Stimulated activated CD4-positive, alpha-beta T cell treated with anti-CD3 and anti-CD28 coated beads, Interleukin-2, amount 100 ng/mL, for 24 hours (primary cell): Measurements from ENCODE around the gene VAC14.

ENCODE experiments used
- DNase-seq, 2 donors: peaks; one replicate each; pipeline ENCODE4 v3.0.0-alpha.2; 2020

Gene VAC14

DNA sequence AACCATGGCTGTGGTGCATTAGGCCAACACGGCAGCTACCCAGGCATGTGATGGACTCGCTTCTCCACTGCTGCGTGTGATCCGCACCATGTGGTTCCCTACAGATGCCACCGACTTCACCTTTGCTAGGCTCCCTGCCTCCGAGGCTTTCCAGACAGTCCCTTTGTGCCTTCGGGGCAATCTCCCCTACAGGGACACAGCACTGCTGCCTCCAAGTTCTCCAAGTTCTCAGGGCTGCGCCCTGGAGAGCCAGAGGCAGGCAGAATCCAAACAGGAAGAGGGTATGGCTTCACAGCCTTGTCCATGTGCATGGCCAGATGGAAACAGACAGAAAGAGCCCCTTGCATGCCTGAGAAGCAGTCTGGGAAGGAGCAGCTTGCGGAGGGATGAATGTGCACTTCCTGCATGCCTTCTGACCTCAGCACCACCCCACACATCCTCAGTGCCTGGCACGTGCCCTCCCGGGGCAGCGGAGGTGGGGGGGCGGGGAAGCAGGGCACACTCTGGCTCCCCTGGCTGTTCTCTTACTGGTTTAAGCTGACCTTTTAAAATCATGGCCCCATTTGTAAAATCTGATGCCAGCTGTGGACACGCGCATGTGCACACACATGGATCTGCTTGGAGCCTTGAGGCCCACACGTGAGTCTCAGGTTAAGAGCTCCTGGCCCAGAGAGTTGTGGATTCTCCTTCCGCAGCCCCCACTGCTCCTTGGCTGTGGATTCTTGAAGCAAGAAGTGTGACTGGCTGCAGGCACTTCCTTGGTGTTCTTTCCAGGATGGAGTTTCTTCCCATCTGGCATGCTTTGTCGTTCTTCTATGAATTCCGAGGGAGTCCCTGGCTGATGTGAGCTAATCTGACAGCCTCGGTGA is 59.8 kb downstream of the VAC14 start:
- peak in 1 of 2 donors; percentile 14 for DNase-seq

DNA sequence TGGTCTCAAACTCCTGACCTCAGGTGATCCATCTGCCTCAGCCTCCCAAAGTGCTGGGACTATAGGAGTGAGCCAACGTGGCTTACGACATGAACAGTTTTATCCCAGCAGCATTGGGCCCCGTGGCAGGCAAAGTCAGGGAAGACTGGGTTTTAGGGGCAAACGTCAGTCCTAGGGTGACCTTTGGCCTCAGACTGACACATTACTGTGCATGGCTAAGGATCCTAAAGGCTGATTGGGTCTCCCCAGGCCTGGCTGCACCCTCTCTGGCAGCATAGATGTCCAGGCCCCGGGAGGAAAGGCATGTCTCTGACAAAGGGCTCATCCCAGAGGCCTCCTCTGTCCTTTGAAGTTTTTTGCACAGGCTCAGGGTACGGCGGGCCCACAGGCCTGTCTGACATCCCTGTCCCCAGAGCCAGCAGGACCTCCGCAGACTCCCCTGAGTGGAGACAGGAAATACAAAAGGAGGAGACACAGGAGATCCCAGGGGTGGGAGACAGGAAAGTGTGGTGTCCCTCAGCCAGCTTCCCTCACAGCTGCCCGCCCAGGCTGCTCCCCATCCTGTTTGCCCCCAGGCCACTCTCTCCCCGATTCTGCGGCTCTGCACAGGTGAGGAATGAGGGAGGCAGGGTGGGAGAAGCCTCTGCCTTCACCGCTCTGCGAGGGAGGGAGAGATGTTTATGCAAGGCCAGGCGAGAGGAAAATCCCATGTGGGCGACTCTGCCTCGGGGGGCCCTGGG is 60.6 kb downstream of the VAC14 start:
- no peak for DNase-seq

DNA sequence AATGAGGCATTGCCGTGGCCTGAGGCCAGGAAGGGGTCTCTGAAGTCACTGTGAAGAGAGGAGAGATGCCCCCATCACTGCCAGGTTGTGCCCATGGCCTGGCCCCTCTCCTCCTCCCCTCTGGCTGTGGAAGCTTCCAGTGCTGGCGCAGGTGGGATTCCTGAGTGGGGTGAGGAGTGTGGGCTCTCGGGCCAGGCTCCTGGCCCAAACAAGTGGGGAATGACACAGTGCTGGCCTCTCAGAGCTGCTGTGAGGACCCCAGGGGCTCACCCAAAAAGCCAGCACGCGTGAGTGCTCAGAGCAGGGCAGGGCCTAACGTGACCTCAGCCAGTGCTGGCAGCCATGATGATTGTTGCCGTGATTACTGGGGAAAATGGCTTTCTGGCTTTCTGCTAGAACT is 61.6 kb downstream of the VAC14 start:
- no peak for DNase-seq

DNA sequence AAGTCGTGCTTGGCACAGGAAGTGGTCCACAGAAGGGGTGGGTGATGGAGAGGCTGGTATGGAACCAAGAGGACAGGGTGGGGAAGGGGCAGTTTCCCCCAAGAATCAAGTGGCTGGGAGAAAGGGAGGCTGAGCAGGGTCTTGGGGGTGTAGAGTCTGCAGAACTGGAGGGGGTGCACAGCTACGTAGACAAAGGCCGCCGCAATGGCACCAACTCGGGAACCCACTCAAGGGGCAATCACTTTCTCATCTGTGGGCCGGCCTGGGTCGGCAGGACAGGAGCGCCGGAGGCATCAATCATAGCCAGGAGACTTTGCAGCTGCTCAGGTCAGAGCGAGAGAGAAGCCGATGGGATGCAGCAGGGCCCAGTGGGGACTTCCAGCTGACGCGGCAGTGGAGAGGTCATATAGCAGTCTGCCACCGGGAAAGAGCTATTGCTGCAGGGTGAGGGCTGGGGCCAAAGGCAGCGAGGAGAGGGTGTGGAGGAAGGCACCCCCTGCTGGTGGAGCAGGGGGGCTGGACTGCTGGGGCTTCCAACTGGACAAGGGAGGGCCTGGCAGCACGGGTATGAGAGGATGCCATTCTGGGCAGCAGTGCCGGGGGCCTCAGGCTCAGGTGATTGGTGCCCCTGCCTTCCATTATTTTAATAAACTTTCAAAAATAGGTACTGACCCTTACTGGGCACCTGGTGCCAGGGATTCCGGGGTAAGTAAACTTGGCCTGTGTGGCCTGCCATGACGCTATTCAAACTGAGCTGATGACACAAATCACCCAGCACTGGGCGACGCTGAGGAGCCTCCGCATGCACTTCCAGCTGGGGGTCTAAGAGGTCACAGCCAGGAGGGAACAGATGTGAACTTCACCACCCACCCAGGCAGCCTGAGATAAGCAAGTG is 62.6 kb downstream of the VAC14 start:
- peak in 1 of 2 donors; percentile 28 for DNase-seq

DNA sequence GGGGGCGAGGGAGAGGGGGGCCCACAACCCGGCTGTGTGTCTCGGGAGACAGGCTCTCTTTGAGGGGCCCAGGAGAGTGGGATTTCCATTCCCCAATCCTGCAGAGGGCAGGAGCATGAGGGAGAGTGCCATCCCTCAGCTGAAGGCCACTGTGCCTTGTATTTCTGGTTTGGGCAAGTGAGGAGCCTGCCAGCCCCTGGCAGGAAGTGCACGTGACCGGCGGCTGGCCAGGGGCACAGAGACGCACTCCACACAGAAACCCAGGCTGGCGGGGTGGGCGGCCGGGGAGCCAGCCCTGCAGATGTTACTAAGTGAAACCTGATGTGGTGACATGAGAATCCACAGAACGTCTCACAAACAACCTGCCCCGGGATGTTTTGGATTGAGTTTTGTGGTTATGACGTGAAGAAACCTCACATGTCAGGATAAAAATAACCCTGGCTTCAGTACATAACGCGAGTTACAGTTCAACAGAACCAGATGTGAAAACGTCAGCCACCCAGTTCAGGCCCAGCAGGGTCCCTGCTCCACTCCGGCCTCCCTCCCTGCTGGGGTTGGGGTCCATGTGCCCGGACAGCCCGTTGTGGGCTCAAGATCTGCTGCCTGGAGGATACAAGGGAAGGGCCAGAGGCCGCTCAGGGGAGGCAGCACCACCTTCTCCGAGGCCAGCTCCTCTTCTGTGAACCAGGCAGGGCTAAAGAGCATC is 63.4 kb downstream of the VAC14 start:
- peak; percentile 73 to 79 for DNase-seq

DNA sequence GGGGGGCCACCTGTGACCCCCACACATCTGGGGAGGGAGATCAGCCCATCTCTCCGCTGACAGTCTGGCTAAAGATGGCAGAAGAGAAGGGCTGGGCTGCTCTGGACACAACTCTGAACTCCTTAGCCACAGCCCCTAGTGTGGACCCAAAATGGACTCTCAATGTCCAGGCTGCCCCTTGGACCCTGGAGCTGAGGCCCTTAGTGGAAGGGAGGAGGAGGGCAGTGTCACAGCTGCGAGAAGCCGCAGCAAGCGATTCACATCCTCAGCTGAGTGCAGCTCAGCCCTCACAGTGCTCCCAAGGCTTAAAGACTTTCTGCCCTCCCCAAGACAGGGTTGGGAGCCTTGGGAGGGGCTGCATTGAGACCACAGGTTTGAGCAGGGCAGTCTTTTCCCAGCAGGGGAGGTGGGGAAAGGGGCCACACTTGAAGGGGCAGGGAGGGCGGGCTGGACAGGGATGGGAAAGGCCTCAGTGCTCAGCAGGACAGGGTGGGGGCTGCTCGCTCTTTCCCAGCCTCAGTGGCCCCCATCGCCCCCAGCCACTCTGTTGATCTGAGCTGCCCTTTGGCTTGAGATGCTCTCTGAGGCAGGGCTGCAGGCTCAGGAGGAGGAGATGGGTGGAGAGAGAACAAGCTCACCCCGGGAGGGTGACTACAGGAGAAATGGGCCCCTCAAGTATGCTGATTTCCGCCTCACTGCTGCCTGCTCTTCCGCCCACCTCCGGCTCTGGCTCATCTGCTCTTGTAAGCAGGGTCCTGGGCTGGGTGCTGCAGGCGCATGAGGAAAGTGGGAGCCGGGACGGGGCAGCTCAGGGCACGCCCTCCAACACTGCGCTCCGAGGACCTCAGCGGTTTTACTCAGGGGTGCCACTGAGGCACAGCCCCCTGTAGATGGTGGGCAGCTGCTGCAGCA is 64.2 kb downstream of the VAC14 start:
- peak; percentile 18 to 21 for DNase-seq

DNA sequence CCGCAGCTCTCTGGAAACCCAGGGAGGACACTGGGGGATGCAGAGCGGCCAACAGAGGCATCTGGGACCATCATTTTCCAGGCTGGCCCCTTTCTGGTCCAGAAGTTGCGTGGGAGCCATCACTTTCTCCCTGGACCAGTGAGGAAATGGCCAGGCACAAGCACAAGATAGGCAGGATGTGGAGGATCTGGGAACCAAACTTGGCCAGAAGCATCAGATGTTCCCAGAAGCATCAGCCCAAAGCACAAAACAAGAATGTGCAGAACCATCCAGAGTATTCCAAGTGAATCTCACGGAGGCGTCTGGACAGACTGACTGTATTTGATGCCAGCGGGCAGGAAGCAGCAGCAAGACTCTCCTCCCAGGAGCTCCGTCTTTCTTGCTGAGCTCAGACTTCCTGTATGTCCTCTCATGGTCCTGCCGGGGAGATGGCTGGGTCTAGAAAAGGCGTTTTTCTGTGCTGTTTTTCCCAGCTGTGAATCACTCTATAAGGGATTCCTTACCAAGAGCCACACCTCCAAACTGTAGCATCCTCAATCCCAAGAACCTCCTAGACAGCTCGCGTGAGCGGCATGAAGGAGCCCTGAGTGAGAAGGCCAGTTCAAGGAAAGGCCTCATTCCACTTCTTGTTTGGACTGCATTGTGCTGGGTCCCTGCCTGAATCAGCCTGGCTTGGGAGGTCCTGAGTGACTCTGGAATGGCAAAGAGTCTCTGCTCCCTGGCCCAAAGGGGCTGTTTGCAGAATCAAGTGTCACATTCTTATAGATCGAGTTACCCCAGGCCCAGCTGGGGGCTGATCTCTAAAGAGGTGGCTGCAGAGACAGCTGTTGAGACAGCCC is 65.6 kb downstream of the VAC14 start:
- DNase-seq, result no peak

DNA sequence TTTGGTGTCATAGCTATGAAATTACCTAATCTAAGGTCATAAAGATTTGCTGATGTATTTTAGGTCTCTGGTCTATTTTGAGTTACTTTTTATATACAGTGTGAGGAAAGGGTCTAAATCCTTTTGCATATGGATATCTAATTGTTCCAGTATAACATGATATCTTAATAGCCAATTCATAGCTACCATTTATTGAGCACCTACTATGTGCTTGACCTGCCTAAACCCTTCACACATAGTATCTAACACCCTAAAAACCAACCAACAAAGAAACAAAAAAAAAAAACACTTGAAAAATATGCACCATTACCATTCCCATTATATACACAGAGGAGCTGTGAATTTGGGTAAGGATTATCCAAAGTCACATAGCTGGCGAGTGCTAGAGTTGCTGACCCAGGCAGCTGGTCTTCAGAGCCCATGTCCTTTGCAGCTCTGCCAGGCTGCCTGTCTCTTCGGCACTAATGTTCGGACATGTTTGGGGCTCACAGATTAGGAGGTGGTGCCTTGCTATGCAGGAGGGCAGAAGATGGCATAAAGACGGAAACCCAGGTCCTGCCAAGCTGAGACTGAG is 66.3 kb downstream of the VAC14 start:
- DNase-seq, result no peak

DNA sequence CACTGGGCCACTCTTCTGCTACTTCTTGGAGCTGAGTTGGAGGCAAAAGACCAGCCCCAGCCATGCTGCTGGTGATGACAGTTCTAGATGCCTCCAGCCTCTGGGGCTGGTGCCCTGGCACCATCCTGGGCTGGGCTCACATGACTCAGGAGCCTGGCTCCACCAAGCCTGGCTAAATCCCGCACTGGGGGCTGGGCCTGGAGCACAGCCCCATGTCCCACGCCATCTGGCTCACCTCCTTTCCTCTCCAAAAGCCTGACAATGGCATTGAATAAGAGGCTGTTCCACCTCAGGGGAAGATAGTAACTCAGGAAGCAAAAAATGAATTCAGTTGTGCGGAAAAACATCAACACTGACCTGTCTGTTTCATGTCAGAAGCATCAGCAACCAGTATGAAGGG is 70.0 kb downstream of the VAC14 start:
- DNase-seq, result no peak

DNA sequence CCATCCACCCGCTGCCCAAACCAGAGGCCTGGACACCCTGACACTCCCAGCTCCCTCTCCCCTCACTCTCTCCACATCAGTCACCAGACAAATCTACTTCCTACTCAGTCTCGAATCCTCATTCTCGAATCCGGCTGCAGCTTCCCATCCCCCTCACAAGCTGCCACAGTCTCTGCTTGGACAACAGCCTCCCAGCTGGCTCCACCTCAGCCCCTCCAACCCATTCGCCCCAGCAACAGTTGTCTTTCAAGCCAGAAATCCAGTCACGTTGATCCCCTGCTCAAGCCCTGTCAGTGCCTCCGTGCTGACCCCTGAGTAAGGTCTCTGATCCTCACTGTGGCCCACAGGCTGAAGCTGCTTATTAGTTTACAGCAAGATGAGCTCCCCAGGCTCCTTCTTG is 70.9 kb downstream of the VAC14 start:
- DNase-seq, result no peak

DNA sequence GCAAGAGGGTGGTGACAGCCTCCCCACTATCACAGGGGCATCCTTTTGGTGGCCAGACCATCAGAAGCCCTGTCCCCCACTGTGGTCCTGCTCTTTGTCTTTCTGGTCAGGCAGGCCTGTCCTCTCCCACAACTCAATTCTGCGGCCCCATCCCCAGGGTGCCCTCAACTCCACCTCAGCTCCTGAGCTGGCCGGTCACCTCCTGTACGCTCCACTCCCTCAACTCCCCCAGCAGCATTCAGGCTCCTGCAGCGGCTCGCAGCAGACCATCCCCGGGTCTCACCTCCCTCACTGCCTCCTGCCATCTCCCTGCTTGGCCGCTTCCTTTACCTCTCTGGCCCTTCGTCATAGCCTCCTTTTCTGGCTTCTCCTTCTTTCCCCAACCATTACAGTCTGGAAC is 71.7 kb downstream of the VAC14 start:
- DNase-seq, result no peak

DNA sequence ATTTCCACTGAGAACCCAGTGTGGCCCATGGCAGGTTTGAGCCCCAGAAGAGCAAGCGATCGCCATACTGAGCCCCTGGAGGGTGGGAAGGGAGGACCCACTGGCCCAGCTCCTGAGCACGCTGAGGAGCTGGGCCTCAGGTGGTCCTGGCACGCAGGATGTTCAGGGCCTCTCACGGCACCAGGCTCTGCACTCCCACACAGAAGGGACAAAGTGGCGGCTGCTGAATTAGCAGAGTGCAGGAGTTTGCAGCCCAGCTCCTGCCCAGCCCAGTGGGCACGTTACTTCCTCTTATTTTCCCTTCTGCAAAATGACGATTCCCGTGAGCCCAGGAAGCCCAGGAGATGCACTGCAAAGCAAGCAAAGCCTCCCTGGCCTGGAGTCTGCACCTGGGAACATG is 72.8 kb downstream of the VAC14 start:
- DNase-seq, result no peak

DNA sequence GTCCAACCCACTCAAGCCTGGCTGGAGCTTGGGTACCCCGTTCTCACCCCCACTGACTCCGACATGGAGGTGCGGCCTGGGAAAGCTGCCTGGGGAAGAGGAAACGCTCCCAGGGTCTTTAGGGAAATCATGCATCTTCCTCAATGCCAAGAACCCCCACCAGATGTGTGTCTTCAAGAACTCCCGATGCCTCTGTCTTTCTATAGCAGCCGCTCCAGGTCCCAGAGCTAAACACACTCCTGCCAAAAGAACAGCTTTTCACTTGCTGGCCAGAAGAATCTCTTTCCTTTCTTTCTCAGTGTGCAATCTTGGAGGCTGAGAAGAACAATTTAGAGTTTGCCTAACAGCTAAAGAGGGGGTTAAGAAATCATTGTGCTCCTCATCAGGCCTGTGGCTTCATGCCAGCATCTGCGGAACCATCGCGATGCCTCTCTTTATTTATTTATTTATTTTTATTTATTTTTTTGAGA is 74.0 kb downstream of the VAC14 start:
- DNase-seq, result no peak

DNA sequence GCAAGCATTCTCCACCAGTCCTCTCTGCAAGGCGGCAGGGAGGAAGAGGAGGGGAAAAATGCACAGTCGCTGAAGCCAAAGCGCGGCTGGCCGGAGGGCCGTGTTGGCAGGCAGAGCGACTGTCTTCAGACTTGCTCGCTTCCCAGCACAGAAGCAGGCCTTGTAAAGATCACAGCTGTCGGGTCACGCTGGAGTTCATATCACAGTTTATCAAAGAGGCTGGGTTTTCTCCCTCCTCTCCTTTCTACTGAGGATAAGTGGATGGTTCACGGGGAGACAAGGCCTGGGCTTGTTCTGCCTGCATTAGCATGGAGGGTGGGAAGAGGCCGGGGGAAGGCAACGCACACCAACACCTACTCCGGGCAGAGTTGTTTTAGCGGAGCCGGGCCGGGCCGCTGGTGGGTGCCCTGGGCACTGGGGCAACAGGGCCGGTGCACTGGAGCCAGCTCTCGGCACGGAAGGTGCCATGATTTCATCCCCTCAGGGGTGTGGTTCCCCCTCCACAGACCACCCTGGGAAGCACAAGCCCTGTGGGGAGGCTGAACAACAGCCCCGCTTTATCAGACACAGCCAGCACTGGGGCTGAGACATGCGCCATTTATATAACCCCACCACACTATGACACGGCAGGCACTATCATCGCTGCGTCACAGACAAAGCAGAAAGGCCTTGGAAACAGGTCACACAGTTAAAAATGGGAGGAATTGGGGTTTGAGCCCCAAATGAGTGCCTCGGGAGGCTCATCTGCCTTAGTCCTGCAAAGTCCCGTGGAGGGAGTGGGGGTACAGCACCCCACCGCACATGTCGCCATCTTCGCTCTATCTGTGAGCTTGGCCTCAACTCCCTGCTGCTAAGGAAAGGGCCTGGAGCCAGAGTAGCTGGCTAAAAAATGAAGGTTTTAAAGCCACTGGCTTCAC is 74.8 kb downstream of the VAC14 start:
- DNase-seq, result no peak

DNA sequence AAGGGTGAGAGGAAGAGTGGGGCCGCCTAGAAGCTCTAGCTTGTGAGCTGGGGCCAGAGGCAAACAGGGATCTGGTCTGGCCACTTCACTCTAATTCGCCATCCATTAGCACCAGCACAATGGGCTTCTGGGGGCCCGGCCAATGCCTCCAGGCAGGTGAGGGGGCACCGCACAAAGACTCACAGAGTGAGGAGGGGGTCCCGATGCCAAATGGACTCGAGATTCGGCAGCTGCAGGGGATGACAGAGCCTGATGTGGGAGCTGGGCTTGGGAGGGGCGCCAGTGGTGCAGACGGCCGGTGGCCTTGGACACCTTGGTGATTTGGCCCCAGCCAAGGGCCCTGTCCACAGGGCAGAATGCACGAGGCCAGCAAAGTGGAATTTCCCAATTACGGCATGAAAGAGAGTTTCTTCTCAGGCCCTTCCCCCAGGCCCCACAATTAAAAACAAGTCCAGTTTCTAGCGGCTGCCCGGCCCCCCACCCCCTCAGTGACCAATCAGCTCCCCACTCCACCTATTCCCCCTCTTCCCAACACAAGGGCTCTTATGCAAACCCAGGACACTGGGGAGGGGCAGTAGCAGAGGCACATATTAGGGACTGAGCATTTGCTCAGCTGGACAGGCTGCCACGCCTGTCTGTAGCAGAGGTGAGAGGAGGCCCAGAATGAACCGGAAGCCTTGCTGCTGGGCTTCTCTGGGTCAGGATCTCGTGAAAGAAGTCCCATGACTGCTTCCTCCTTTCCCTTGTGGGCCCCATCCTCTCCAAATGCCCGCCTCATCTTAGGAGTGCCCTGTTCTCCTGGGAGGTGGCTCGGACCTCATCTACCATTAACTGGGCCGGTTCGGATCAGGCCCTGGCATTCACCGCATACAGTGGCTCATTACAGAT is 75.7 kb downstream of the VAC14 start:
- DNase-seq, result no peak

DNA sequence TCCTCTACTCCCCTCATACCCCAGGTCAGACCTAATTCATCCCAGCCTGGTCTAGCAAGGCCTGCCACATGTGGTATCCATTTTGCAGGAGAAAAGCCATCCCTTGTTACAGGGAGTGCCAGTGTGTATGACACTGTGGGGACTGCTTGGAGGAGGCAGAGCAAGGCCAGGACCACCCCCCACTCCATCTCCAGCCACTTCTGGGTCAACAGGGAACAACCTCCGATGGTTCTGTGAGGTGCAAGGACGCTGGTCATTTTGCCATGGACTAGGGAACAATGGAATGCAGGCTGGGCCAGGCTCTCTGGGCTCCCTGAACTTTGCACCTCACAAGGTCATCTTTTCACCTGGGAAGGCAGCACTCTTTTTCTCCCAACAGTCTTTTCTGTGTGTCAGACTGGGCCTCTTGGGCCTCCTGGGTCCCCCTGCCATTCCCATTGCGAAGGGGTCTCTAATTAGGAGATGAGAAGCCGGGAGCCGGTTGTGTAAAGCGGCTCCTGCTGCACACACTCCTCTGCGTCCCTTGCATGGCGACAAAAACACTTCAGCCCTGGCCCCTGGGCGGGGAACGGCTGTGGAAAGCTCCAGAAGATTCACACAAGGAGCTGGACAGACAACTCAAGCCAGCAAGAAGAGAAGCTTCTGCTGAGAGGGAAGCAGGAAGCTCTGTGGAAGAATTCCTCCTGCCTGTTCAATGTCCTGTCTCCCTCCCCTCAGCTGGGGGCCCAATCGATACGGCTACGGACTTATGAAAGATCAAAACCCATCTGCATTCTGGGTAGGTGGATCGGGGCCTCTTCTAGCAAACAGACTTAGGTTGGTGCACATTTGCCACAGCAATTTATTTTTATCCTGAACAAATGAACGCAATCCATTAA is 76.6 kb downstream of the VAC14 start:
- DNase-seq, result no peak

DNA sequence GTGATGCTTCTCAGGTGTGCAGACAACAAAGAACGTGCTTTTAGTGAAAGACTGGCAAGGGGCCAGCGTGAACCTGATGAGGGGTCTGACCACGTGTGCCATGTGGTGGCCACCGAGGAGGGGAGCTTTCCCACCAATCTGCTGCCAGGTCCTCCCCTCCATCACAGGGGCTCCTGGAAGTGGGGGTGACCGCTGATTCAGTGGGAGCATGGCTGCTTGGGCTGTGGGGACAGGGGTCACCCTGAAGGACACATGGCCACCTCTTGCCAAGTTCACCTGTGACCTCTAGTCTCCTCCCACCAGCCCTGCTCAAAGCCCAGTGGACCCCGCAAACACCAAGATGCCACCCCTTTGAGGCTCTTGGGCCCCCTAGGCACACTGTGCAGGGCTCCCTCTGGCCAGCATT is 77.2 kb downstream of the VAC14 start:
- no peak for DNase-seq
